Activated CD4-positive, alpha-beta T cell treated with anti-CD3 and anti-CD28 coated beads for 48 hours (primary cell): ENCODE data around the gene EXOSC5.
"Not testable (repeated sequence)": the region's sequence is repeated elsewhere in the genome, so short reads cannot be mapped to it uniquely, and the experiment has no call there.

Source experiments
- DNase-seq: peaks from one replicate; pipeline ENCODE4 v3.0.0-alpha.2; 2020

Gene EXOSC5

DNA sequence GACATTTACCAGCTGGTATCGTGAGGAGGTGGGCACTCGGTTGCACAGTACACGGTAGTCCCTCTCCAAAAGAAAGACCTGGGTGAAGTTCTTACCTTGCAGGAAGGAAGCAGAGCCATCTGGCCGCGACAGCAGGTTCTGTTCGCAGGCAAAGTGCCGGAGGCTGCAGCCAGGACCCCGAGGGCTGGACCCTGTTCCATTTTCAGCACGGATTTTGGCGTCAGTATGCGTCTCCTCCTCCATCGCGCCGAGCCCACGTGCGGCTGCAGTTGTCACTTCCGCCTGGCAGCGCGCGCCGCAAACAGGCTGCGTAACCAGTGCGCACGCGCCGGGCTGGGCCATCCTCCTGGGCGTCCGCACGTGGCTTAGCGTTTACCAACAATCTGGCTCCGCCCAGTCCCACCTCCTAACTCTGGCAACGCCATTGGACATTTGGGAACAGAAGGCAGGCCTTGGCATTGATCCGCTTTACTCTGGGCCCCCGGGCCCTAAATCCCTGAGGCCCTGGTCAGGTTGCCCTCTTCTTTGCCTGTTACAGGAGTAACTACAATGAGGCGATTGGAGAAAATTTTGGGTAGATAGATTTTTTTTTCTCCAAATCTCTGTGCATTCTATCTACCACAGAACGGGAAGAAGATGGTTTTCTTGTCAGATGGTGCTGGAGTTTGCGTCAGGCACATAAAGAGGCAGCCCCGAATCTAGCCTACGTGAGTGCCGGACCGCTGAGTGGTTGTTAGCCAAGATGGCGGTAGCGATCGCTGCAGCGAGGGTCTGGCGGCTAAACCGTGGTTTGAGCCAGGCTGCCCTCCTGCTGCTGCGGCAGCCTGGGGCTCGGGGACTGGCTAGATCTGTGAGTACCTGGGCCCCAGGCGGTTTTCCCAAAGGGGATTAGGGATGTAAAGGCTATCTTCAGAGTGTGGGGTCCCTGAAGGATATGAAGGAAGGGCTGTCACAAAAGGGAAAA lies at the start of gene EXOSC5, which contains the start of gene BCKDHA:
TSS of gene EXOSC5 (minus strand) at position 274 of the 964 bp plus-strand sequence. CDS start at position 243, 31 bp downstream.
TSS of gene BCKDHA (plus strand) at position 733 of the 964 bp plus-strand sequence. CDS start at position 743, 10 bp downstream.
- peak; percentile 99 for DNase-seq

DNA sequence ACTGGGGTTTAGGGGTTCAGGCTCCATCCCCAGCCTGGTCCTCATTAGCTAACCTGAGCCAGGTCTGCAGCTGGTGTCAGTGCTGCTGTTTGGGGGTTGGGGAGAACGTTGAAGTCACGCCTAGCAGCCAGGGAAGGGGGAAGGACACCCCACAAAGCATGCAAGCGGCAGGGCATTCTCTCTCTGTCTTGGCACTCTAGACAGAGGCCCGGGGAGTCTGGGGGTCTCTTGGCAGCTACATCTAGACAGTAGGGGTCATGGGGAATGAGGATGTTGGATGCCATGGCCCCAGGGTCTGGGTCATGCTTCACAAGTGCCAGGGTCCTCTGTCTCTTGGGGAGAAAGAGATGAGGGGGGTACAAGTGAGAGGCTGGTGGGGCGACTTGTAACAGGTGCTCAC lies 48.4 kb upstream of the EXOSC5 start:
- DNase-seq, result no peak

DNA sequence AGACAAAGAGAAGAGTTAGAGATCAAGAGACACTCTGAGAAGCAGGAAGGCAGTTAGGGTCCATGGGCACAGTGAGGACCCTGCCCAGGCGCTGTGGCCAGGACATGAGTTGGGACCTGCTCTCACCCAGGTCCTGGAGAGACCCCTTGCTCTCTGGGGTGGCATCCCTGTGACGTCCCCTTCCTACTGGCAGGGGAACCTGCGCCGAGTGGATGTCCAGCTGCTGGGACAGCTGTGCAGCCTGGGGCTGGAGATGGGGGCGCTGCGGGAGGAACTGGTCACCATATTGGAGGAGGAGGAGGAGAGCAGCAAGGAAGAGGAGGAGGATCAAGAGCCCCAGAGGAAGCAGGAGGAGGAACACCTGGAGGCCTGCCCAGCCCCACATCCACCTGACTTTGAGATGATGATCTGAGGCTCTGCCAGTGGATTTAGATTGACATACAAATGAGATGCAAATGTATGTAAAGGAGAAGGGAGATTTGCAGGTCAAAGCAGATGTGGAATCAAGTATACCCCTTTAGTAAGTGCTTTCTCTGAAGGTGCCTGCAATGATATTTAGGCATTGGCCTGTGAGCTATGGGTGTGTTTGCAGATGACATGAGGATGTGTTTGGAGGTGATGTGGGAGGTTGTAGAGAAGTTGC lies 46.8 kb upstream of the EXOSC5 start:
- DNase-seq, result no peak

DNA sequence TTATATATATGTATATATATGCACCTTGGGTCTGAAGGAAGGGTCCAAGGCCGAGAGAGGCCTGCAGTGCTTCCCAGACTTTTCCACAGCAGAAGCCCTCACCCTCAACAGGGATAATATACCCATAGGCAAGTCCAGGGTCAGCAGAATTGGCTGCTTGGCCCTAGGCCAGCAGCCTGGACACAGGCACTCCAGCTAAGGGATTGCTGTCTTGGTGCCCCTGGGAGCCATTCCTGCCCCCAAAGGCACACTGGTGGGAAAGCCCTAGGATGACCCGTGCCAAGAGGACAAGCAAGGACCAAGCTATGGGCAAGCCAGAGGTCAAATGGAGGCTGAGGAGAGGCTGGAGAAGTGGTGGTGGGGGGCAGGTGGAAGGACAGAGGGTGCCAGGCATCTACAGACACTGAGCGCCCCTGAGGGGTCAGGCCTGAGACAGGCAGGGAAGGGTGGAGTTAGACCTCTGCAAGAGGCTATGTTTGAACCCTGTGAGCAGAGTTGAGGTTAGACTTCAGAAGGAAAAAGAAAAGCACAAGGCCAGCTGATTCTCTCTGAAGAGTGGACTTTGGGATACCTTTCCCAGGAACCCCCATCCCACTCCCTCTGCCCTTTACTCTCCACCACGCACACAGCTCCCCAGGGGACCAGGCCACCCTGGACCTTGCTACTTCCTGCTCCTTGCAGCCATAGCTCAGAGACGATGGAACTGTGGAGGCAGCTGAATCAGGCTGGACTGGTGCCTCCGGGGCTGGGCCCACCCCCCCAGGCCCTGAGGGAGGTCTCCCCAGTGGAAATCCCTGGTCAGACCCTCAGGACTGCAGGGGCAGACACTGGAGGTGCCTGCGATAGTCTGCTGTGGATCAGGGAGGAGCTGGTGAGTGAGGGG lies 45.6 kb upstream of the EXOSC5 start, which contains the start of gene ERICH4:
TSS of gene ERICH4 (plus strand) at position 684 of the 883 bp plus-strand sequence. CDS start at position 698, 14 bp downstream.
- no peak for DNase-seq

DNA sequence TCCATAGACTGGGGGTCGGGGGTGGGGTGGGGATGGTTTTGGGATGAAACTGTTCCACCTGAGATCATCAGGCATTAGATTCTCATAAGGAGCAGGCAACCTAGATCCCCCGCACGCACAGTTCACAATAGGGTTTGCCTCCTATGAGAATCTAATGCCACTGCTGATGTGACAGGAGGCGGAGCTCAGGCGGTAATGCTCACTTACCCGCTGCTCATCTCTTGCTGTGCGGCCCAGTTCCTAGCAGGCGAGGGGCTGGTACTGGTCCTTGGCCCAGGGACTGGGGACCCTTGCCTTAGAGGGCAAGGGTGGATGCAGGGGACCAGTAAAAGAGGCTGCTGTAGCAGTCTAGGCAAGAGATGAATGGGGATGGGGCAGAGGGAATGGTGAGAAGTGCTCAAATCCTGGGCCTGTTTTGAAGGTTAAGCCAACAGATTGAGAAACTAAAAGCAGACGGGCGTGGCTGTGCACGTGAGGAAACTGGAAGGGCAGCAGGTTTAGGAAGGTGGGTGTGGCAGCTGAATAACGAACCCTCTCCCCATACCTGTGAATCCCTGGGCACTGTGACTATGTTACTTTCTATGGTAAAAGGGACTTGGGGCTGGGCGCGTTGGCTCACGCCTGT lies 44.3 kb upstream of the EXOSC5 start:
- no peak for DNase-seq

DNA sequence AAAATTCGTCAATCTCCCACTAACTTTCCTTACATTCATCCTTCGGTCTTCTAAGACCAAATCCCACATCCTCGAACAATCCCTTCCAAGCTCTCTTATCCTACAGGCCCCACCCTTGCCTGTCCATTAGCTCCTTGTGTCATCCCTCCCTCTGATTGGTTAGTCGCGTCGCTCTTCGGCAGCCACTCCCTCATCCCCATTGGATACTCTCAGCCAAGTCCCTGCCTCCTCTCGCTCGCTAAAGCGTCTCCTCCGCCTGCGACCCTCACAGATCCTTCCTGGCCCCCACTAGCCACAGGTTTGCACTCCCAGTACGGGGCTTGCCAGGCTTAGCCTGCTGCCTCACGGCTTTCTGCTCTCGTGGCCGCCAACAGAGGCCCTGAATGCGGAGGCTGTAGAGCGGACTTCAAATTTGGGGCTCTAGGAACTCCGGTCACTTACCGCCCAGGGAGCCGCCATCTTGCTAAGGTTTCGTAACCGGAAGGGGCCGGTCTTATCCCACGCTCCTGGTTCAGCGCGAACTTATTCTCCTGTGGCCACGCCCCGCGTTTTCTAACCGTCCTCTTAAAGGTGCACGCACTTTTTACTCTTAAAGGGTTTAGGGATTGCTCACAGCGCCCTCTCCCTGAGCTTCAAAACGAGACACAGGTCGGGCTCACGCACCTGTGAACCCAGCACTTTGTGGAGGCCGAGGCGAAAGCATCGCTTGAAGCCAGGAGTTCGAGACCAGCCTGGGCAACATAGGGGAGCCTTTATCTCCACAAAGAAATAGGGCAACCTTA lies 42.5 kb upstream of the EXOSC5 start, which contains the start of gene DMAC2:
TSS of gene DMAC2 (minus strand) at position 472 of the 782 bp plus-strand sequence. CDS start at position 459, 13 bp downstream.
- DNase-seq, result peak; percentile 98

DNA sequence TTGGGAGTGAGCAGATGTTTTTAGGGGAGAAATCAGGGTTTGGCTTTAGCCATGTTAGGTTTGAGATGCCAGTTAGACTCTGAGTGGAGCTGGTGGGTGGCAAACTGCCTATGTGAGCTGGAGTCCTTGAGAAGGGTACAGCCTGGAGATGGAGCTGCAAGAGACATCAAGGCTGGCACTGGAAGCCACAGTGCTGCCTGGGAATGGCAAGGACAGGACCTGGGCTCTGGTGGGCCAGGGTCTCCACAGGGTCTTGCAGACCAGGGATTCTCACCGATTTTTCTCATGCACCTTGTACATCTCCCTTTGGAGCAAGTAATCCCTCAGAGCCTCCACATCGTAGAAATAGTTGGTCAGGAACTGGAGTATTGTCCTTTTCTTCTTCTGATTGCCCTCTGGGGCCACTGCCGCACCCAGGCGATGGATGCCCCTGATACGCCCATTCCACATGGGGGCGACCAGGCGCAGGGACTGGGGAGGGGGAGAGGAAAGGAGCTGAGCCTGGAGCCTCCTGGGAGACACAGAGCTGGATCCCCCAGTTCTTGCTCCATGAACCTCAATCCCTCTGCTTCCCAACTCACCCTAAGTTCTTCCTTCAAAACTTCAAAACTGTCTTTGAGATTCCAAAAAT lies 40.9 kb upstream of the EXOSC5 start:
- DNase-seq, result no peak

DNA sequence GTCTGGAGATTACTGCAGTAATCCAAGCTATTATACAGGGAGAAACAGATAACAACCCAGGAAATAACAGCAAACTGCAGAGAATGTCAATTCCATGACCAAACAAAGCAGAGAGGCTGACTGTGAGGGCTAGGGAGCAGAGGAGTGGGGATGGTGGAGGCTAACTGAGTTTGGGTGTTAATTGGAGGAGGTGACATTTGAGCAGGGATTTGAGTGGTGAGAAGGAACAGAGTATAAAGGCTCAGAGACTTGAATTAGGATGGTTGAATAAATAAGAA lies 39.5 kb upstream of the EXOSC5 start:
- no peak for DNase-seq

DNA sequence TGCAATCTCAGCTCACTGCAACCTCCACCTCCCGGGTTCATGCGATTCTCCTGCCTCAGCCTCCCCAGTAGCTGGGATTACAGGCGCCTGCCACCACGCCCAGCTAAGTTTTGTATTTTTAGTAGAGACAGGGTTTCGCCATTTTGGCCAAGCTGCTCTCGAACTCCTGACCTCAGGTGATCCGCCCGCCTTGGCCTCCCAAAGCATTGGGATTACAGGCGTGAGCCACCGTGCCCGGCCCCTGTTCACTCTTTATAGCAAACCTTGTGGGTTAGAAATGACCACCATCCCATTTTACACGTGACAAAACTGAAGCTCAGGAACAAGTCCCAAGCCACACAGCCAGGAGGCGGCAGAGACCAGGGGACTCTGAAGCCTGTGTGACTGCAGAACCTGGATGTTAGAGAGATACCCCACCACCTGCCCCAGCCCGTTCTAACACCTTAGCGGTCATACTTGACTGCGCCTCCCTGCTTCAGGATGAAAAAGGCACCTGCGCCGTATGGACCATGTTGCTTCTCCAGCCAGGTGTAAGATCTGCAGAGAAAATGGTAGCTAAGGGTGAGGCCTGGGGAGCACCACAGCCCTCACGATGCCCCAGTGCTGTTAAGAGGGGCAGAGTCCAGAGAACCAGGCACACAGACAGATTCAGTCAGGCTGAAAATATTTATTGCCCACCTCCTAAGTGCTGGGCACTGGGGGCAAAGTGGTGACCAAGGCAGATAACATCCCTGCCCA lies 38.9 kb upstream of the EXOSC5 start:
- no peak for DNase-seq

DNA sequence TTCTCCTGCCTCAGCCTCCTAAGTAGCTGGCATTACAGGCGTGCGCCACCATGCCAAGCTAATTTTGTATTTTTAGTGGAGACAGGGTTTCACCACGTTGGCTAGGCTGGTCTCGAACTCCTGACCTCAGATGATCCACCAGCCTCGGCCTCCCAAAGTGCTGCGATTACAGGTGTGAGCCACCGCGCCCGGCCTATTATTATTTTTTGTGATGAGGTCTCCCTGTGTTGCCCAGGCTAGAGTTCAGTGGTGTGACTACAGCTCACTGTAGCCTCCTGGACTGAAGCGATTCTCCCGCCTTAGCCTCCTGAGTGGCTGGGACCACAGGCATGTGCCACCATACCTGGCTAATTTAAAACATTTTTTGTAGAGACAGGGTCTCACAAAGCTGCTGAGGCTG lies 38.2 kb upstream of the EXOSC5 start:
- DNase-seq, result not testable (repeated sequence)

DNA sequence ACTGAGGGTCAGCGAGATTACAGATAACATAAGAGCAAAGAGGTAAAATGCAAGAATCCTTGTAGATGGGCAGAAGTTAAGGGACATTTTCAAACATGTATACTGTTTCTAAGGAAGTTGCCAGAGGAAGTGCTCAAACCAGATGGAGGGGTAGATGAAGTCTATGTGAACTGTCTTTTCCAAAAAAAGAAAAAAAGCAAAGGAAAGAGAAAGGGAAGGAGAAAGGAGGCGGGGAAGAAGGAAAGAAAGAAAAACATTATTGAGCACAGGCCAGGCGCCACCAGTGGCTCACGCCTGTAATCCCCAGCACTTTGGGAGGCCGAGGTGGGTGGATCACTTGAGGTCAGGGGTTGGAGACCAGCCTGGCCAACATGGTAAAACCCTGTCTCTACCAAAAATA lies 37.3 kb upstream of the EXOSC5 start:
- DNase-seq, result no peak

DNA sequence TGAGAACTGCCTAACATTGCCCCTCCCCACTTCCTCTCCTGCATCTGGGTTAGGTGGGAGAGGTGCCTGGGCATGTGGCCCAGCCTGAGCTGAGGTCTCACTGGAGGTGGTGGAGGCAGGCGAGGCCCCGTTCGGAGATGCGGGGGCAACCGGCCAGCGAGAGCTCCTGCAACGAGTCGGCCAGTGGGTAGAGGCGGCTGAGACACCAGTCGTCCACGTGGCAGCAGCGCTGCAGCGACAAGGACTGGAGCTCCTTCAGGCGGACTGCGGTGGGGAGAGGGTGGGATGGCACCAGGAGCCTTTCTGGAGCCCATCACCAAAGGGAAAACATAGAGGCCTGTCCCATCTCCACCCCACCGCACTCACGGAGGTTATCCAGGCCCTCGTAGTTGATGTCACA lies 36.0 kb upstream of the EXOSC5 start:
- no peak for DNase-seq

DNA sequence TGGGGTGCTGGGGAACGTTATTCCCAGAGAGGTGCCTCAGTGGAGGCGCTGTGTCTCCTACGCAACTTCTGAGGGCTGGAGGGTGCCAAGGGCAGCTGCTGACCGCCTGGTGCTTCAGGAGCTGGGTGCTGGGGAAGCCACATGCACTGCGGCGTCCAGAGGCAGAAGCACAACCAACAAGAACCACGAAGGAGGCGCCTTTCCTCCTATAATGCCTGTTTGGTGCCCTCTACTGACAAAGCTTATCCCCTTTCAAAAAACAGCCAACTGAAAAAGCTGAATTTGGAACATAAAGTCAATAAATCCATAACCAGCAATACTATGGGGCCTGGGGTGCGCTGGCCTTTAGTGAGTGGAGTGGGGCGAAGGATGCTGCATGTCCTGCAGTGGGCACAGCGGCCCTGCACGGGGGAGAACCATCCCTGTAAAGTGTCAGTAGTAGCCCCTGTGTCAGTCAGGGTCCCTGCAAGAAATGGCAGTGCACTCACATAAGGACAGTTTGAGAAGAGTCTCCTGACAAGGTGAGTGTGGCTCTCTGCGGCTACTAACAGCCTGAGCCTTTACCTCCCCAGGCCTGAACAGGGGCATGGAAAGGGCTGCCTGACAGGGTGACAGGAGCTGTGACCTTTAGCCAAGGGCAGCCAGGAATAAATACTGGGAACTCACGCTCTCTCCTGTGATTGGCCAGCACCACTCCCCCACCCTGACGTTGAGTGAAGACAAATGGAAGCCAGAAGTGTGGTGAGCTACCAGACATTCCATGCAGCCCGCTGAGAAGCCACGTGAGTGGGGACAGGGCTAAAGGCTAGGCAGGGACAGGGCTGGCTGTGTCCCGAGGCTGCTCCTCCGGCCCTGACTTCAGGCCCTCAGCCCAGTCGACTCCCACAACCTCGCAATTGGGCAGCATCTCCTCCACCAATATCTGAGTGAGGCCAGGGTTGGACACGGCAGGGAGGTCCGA lies 34.5 kb upstream of the EXOSC5 start:
- DNase-seq, result no peak

DNA sequence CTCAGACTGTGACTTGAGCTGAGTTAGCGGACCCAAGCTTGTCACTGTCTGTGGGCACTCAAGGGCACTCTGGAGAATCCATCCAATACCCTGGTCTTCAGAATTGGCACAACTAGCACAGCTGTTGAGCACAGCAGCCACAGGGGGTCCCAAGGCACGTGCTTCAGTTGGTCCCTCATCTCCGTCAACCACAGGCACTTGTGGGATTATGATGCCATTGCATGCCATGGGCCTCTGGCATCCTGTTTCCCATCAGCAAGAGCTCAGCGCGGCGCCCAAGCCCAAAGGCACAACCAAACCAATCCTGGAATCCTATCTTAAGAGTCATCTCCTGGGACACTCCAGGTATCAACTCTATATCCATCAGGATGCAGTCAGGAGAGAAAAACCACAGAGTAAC lies 33.8 kb upstream of the EXOSC5 start:
- DNase-seq, result no peak

DNA sequence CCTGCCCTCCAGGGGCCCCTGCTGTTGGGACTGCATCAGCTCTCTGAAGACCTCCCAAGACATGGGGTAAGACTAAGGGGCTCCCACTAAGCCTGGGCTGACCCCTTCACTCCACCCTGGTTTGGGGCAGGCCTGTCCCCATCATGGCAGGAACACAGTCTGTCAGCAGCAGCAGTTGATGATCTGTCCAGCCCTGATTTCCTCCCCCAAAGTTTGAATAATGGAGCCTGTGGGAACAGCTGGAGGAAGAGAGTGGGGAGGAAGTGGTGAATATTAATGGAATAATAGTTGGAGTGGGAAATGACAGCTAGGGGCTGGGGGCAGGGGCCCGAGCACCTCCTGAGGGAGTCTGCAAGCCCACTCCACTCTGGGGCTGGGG lies 31.3 kb upstream of the EXOSC5 start:
- DNase-seq, result no peak

DNA sequence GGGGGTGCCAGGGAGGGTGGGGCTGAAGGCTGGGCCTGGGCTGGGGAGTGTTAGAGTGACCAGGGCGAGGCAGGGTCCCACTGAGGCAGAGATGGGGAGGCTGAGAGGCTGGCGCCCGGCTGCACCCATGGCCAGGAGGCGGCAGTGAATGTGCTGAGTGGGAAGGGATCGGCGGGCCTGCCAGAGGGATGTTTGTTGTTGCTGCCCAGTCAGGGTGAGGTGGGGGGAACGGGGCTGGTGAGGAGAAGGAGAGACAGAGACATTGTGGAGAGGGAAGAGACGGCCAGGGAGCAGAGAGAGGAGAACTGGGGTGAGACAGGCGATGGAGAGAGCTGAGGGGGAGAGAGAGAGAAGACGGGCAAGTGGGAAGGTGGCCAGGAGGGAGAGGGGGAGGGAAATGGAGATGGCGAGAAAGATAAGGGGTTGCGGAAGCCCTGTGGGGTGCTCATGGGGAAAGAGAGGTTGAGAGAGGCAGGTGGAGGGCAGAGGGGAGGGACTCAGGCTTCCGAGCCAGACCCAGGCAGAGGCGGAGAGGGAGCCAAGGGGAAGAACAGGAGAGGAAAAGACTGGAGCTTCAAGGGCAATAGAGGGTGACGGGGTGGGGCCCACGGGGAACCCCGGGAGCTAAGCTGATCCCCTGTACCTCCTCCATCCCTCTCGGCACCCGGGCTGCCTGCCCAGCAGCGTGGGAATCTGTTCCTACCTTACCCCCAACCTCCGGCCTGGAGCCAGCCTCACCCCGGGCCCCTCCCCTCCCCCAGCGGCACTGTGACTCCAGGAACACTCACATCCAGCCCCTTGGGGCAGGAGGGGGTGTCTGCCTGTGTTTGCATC lies 30.7 kb upstream of the EXOSC5 start:
- DNase-seq, result peak; percentile 32

DNA sequence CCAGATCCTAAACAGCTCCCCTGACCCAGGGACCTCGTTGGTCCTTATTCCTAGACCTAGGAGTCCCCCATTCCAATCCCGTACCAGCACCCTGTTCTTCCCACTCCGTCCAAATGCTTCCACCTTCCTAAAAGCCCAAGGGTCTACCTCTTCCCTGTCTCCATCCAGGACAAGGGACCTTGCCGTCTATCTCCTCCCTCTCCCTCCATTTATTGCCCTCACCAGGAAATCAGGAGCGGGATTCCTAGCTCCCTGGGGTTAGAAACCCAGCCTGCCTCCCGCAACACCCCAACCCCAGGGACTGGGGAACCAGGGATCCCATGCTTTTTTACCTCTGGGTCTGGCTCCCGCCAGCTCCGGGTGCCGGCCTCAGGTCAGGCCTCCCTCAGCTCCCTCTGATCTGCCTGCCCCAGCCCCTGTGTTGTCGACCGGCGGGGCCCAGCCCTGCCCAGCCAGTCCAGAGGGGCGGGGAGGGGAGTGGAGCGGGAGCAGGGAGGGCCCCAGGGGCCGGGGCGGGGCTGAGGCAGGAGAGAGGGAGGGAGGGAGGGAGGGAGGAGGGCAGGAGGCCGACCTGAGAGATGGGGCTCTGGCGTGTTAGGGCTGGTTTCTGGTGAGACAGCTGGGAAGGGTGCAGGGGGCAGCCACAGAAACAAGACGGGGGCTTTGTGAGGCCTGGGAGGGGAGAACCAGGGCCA lies 29.9 kb upstream of the EXOSC5 start, which contains the start of gene B3GNT8:
TSS of gene B3GNT8 (minus strand) at position 423 of the 695 bp plus-strand sequence. CDS start 596 bp downstream, outside the sequence.
- peak; percentile 59 for DNase-seq
